NK-92 treated with Interleukin-12 subunit alpha and Interleukin-12 subunit beta, amount 100 ng/mL, for 24 hours (cell line): ENCODE results near the gene PRPF40A.
A peak's percentile ranks its signal among the peaks of the same experiment; 100 is the strongest.

Experiments
- DNase-seq: peaks from one replicate; lab custom pipeline; 2025; lab: John Stamatoyannopoulos, UW

PRPF40A gene

DNA sequence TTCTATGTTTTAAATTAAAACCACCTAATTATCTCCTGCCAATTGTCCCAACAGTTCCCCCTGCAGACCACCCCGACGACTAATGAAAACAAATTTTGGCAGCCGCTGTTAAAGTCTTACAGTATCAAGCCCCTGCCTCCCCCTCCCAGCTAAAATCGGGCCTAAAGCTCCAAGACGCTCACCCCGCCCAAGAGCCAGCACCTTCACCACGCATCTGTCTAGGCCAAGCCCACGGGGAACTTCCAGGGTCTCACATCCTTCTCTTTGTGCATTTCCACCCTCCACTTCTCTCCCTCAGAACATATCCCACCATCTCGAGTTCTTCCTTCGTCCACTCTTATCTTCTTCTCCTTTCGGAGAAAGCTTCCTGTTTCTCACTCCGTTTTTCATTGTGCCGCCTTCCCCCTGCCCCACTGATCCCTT is 445 bp downstream of the PRPF40A start:
- no peak for DNase-seq

DNA sequence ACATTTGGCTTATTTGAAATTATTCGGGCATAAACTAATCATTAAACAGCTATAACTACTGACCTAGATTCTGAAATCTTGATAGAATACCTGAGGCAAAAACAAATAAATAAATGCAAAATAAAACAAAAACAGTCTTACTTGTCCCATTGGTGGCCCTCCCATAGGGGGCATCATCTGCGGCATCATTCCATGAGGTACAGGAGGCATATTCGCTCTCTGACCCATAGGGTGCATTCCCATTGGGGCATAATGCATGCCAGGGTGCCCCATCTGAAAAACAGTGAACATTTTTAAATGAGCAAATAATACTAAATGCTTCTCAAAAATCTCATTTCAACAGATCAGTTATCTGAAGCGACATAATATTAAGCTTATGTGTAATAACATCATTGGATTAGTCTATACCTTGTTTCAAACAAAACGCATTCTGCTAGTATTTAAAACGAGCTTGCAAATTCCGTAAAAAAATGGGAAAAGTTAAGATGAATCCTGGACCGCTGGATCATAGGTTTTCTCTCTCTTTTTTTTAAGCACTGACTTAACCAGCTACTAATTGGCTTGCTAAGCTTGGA is 1.3 kb downstream of the PRPF40A start:
- DNase-seq: peak; percentile 4

DNA sequence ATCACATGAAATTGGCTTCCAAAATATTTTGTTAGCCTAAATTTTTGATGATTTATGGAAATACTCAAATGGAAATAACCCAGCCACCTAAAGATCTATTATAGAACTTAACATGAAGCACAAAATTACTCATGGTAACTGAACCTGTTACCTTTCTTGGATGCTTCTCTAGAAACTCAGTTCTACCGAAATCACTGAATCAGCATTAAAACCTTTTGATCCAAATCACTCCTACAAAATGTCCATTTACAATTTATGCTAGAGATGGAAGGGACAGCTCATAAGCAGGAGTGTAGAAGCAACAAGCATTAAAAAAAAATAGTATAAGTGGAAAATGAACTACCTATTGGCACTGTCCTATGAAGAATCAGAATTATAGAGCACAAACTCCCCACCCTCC is 2.1 kb downstream of the PRPF40A start:
- DNase-seq: no peak

DNA sequence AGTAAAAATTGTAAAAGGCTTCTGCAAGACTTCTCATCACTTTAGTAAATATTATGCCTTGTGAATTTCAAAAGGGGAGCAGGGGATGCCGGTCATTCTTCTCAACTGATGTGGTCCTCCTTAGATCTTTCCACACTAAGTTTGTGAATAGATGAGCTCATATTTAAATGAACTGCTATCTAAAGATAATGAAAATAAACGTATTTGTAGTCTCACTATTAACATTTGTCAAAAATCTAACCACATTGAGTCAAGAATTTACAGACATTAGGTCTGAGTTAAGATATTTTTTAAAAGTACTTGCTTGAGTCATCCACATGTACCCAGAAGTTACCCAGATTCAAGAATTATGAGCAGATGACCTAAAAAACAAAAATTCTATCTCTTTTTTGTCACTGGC is 6.5 kb downstream of the PRPF40A start:
- no peak for DNase-seq

DNA sequence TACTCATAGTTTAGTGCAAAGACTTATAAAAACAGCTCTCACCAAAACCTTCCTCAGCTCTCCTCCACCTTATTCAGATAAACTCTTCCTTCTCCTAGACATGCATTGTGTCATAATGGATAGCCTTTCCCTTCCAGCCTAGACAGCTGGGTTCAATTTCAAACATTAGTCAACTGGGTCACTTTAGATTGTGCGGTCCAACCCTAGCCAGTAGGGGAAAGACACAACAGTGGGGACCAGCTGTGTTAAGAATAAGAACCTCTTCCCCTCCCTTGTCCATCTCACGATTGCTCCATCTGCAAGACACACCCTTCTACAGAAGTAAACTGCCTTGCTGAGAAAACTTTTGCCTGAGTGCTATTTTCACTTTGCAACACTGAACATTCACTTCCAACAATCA is 8.5 kb downstream of the PRPF40A start:
- no peak for DNase-seq

DNA sequence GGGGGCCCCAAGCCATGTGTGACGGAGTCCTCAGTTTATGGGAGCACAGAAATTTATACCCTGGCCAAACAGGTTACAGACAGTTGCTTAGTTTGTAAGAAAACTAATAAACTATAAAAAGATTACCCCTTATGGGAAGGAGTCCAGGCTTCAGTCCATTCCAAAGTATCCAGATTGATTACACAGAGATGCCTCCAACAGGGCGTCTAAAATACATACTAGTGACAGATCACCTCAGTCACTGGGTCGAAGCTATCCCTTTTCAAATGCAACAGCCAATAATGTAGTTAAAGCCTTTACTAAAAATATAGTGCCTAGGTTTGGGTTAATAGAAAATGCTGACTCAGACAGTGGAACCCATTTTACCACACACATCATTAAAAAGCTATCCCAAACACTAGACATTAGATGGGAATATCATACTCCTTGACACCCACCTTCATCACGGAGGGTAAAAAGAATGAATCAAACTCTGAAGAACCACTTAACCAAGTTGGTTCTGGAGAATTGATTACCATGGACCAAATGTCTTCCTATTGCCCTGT is 10.7 kb downstream of the PRPF40A start:
- DNase-seq: no peak

DNA sequence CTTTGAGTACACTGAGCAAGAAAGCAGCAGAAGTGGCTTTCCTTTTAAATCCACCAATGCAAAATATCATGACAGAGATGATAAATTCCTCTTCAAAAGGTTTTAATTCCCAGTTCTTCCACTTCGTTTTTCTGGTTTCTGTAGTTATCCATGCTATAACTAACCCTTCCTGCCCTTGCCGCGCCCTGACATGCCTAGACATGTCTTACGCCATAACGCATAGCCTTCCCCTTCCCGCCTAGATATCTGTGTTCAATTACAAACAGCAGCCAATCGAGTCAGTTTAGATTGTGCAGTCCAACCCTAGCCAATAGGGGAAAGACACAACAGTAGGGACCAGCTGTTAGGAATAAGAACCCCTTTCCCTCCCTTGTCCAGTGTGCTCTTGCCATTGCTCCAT is 16.1 kb downstream of the PRPF40A start:
- DNase-seq: no peak

DNA sequence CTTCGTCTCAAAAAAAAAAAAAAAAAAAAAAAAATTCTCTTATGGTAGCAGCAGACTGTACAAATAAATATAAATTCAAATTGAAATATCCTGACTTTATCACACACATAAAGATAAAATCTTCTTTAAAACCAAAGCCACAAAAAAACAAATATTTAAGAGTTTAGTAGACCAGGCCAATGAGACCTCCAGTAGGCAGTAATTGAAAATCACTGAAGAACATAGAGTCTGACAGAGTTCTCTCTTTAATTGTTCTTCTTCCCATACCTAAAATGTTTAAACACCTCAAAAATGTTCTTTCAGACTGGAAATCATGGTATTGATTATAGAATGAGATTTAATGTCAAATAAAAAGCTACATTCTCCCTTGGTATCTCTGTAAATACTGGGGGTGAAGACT is 20.8 kb downstream of the PRPF40A start:
- no peak for DNase-seq

DNA sequence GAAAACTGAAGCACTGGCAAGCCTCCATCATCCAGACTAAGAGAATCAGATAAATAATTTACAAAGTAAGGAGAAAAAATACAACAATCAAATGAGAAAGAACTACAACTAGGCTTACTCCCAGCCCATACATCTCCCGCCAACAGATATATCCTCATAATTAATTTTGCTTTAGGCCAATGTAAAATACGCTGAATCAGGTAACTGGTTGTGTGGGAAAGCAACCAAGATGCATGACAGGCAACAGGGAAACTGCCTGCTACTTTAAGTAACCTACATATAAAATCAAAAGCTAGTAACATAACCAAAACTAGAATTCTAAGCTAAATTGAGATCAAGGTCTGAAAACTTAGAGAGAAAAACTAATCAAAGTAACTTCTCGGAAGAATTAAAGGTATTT is 21.5 kb downstream of the PRPF40A start:
- DNase-seq: no peak

DNA sequence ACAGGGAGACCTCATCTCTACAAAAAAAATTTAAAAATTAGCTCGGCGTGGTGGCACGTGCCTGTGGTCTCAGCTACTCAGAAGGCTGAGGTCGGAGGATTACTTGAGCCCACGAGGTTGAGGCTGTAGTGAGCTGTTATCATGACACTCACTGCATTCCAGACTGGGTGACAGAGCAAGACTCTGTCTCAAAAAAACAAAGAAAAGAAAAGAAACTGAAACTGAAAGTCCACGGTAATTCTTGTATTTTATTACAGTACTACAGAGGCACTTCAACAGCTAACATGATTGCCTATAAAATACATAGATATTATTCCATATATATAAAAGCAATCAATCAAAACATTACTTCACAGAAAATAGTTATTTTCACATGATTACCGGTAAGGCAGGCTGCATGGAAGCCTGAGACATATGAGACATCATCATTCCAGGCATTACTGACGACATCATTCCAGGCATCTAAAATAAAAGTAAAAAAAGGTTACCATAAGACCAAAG is 23.1 kb downstream of the PRPF40A start:
- DNase-seq: no peak

DNA sequence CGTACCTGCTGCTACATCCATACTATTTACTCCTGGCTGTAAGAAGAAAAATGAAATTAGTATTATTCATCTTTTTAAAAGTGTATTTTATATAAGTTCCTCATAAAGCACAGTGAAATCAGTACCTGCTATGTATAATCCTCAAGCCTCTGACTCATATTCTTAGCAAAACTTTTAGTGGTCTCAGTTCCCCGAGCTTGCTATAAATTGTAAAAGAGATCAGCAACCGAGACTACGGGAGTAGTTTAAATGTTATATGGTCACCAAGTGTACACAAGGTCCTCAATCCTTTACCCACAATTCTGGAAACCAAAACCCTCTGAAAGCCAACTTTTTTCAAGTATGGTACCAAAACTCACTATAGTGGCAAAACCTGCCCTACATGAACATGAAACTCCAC is 24.2 kb downstream of the PRPF40A start:
- DNase-seq: no peak

DNA sequence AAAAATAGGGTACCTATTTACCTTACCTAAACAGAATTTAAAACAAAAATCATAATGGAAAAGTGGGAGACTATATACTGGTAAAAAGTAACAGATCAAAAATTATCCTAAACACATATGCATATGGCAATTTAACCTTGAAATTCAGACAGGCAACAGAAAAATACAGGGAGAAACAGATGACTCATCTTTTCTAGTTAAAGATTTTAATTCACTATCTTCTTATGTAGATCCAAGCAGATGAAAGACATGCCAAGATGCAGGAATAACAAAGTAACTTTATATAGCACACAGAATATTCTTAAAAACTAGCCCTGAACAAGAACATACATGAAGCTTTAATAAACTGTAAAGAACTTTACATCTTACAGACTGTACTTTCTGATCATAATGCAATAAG is 30.9 kb downstream of the PRPF40A start:
- no peak for DNase-seq

DNA sequence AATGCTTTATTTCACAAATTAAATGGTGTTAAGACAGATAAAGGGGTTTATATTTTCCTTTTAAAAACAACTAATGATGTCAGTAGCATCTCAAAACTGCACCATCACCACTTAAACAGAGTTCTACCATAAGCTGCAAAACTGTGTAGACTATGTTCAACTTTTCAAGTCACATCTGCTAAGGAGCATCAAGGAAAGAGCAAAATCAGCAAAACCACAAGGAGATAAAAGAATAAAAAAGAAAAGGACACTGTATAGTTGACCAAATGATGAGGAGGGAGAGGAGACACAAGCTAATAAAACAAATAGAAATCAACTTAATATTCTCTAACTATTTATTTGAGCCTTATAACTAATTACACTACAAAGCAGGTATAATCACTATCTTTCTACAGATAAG is 33.9 kb downstream of the PRPF40A start:
- DNase-seq: no peak

DNA sequence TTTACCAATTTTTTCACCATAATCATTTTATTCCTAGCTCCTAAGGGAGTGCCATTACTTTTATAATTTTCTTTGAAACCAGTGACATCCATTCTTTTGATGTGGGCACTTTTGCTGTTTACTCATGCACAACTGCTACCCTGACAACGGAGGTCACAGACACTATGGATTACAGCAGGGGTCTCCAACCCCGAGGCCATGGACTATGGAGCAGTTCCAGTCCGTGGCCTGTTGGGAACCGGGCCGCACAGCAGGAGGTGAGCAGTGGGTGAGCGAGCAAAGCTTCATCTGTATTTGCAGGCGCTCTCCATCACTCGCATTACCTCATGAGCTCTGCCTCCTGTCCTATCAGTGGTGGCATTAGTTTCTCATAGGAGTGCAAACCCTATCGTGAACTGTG is 34.6 kb downstream of the PRPF40A start:
- DNase-seq: no peak

DNA sequence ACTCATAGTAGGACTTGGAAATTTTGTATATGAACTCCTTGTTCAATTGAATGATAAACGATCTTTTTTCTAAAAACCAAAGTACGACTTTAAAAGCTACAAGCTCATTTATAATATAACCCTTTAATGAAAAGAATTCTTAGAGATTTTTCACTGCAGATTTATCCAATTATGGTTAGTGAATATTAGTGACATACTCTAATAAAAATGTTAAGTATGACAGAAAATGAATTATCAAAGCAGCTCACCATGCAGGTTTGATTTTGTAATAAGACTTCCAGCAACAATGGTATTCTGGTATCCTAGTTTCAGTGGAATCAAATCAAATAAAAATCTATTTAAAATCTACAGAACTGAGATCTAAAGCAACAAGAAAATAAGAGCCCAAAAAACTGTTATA is 38.5 kb downstream of the PRPF40A start:
- DNase-seq: no peak

DNA sequence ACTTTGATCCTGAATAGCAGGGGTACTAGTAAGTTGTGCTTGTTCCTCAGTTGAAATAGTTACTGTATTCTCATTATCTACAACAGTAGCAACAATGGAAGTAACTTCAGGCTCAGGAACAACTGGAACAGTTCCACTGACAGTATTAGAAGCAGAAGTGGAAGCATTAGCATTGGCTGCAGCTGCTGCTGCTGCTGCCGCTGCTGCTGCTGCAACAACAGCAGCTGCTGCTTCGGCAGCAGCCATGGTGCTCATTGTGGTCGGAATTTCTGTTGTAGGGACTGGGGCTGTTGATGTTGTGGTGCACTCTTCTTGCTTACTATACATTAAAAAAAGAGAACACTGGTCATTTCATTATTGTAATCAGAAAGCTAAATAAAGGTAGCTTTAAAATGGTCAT is 40.8 kb downstream of the PRPF40A start:
- no peak for DNase-seq

DNA sequence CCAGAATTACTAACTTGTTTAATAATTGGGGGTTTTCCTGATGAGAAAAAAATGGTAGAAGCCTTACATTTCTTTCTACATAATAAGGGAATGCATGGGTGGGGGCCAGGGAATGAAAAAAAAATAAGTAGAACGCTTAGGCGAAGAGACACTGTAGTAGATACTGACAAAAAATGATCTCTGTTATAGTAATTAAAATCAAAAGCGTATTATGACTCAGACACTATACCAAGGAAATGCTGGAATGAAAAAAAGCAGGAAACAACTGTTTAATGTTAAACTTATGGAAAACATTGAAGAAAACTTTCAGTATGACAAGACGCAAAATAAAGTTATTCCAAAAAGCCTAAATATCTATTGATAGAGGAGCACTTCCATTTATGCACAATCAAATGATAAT is 42.9 kb downstream of the PRPF40A start:
- no peak for DNase-seq

DNA sequence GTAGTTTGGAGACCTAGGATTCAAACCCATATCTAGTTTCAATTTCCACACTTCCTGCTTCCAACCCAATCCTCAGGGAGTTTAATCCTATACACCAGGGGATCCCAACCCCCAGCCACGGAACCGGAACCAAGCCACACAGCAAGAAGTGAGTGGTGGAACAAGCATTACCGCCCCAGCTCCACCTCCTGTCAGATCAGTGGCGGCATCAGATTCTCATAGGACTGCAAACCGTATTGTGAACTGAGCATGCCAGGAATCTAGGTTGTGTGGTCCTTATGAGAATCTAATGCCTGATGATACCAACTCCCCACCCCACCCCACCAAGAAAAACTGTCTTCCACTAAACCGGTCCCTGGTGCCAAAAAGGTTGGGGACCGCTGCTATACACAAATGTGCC is 52.5 kb downstream of the PRPF40A start:
- DNase-seq: no peak

DNA sequence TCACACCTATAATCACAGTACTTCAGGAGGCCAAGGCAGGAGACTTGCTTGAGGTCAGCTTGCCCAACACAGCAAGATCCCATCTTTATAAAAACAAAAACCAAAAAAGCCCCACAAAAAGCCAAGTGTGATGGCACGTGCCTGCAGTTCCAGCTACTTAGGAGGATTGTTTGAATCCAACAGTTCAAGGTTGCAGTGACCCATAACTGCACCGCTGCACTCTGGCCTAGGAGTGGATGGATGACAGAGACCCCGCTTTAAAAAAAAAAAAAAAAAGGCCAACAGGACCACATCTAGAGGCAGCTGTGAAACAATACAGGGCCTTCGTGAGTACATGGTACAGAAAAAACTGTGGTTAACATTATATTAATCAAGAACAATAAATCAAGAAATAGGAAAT is 56.2 kb downstream of the PRPF40A start:
- DNase-seq: no peak

DNA sequence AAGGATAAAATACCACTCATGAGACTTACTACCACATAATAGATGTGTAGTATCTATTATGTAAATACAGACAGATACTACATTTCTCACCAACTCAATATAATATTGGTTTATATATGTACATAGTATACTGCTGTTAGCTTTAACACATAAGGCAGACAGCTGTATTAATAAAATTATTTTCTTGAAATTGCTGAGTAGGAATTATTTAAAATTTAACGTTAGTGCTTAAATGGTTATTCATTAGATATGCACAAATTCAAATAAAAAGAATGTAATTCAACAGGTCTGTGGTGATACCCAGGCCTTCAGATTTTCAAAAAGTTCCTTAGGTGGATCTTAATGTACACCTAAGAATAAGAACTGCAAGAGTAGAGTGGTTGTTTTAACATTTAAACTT is 59.0 kb downstream of the PRPF40A start:
- no peak for DNase-seq

DNA sequence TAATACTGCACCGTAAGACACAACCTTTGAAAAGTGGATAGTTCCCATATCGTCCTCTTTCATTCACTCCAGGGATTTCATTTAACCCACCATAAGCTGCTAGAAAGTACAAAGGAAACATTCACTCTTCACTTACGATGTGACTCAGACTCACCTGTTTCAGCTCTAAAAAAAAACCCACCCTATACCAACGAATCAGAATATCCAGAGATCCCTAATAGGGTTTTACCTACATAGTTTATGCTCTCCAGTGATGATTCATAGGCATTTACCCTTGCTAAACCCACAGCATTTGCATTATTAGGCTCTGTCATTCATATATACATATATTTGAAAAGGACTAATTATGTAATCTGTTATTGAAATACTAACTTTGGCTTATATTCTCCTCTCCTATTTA is 60.2 kb downstream of the PRPF40A start:
- DNase-seq: no peak

DNA sequence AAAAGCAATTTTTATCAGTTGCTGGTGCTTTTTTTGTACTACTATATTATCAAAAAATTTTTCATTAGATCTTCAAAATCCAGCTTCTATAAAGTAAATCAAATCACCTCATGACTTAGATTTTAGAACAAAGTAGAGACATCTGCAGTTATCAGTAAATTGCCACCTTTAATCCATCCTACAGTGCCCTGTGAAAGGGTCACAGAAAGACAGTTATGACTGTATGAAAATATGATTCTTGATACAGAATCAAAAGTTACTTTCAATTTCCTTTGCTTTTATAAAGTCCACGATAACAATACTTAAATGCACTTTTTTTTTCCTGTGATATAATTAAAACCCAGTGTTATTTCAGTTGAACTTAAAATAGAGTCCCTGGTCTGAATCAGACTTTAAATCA is 61.4 kb downstream of the PRPF40A start:
- DNase-seq: no peak

DNA sequence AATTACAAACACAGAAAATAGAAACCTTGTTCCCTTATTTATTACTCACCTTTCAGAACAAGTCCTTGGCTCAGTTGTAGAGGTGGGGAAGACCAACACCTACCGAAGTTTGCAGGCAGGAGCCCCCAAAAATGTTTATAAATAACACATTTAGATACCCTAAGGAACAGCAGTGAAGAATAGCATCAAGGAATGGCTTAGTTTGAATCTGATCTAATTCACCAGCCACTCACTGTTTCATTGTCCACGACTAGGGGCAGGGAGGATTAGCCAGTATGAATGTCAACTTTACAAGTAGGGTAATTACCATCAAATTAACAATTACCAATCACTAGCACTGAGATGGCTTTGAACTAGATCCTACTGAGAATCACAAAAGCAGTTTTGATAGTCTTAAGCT is 65.4 kb downstream of the PRPF40A start:
- DNase-seq: no peak

DNA sequence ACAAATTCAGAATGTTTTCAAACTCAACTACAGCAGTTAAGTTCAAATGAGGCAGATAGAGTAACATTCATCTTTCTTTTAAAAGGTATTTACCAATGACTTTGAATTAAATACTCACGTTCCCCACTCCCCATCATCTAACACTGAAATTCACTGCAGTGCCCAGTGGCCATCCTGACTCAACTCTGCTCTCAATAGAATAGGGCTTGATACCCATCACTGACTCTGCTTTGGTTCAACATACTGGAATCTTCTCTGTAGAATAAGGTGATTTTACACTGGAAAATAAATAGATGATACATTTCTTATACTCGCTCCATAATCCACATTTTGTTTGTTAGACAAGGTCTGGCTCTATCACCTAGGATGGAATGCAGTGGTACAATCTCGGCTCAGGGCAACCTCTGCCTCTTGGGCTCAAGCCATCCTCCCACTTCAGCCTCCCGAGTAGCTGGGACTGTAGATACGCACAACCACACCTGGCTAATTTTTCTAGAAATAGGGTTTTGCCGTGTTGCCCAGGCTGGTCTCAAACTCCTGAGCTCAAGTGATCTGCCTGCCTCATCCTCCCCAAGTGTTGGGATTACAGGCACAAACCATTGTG is 66.4 kb downstream of the PRPF40A start:
- no peak for DNase-seq
